ENCODE results near the gene SCAND1.

DNA sequence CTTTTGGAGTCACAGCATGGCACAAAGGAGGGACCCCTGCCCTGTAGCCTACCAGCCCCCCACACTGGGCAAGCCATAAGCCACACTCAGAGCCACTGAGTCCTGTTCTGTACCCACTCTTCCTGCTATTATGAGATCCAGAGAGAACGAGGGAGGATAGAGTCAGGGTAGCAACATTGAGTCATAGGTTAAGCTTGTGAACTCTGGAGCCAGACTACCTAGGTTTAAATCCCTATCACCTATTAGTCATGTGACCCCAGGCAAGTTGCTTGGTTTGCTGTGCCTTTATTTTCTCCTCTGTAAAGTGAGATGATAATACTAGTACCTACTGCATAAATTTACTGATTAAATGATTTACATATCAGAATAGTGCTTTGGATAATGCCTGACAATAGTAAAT, 14.6 kb upstream of the SCAND1 start:
- no peak for TF ChIP-seq POLR2A (IDR thresholded peaks at IDR 0.05)
- TF ChIP-seq, protein P1, sequence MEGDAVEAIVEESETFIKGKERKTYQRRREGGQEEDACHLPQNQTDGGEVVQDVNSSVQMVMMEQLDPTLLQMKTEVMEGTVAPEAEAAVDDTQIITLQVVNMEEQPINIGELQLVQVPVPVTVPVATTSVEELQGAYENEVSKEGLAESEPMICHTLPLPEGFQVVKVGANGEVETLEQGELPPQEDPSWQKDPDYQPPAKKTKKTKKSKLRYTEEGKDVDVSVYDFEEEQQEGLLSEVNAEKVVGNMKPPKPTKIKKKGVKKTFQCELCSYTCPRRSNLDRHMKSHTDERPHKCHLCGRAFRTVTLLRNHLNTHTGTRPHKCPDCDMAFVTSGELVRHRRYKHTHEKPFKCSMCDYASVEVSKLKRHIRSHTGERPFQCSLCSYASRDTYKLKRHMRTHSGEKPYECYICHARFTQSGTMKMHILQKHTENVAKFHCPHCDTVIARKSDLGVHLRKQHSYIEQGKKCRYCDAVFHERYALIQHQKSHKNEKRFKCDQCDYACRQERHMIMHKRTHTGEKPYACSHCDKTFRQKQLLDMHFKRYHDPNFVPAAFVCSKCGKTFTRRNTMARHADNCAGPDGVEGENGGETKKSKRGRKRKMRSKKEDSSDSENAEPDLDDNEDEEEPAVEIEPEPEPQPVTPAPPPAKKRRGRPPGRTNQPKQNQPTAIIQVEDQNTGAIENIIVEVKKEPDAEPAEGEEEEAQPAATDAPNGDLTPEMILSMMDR (IDR thresholded peaks at IDR 0.05) = no peak
